CD8-positive, alpha-beta memory T cell (primary cell): ENCODE measurements around the gene TNFSF8. TPM values are rescaled to one million over a fixed set of nuclear protein-coding genes. Genes with fewer than 3 reads are reported as not detected.
A peak's percentile ranks its signal among the peaks of the same experiment; 100 is the strongest.

Experiments used
- CTCF ChIA-PET: fragments of 350-600 bp; sonication (Branson Sonifier 250); formaldehyde crosslinking; loops from one replicate; lab custom pipeline; 2021; ENCODE audit warnings: antibody characterized with exemption; lab: Charles Lee
- POLR2A ChIA-PET: fragments of 350-600 bp; sonication (Branson Sonifier 250); formaldehyde crosslinking; loops from one replicate; lab custom pipeline; 2021; ENCODE audit warnings: antibody characterized with exemption; lab: Charles Lee
- DNase-seq, 5 donors: peaks; one replicate each; pipeline versions ENCODE4 v3.0.0 to v3.0.0-alpha.2; 2020 to 2022; ENCODE audit warnings: mixed read lengths in 1 of 5
- H3K27ac ChIP-seq: one replicate; pipeline ENCODE4 v1.7.0; 2013; ENCODE audit warnings: low read depth, mild to moderate bottlenecking, low read length, moderate library complexity
- H3K27me3 ChIP-seq: 2 replicates; pipeline ENCODE4 v1.7.0; 2013; ENCODE audit warnings: low read length, mild to moderate bottlenecking; ENCODE audit not compliant: insufficient read depth, poor library complexity, severe bottlenecking
- H3K36me3 ChIP-seq: 2 replicates; pipeline ENCODE4 v1.7.0; 2013; ENCODE audit warnings: mild to moderate bottlenecking, low read length, moderate library complexity; ENCODE audit not compliant: insufficient read depth
- H3K4me1 ChIP-seq: 2 replicates; pipeline ENCODE4 v1.7.0; 2013; ENCODE audit warnings: mild to moderate bottlenecking, low read length, moderate library complexity; ENCODE audit not compliant: insufficient read depth
- H3K4me3 ChIP-seq: 2 replicates; pipeline ENCODE4 v1.7.0; 2013; ENCODE audit warnings: mild to moderate bottlenecking, low read length
- H3K9me3 ChIP-seq: 2 replicates; pipeline ENCODE4 v1.7.0; 2013; ENCODE audit warnings: mild to moderate bottlenecking, low read length
- H3K27ac Mint-ChIP-seq, 8 donors: one replicate each; pipeline ENCODE4 v1.8.0; 2020 to 2021; ENCODE audit warnings: mixed read lengths in 8 of 8, mild to moderate bottlenecking in 6 of 8, inconsistent platforms in 3 of 8, moderate library complexity in 3 of 8
- H3K27me3 Mint-ChIP-seq, 2 donors: one replicate each; pipeline ENCODE4 v1.8.0; 2020 to 2021; ENCODE audit warnings: mixed read lengths in 2 of 2, mild to moderate bottlenecking in 1 of 2, moderate library complexity in 1 of 2
- H3K36me3 Mint-ChIP-seq, 3 donors: one replicate each; pipeline ENCODE4 v1.8.0; 2020 to 2021; ENCODE audit warnings: mixed read lengths in 3 of 3, inconsistent platforms in 1 of 3, mild to moderate bottlenecking in 1 of 3
- H3K4me1 Mint-ChIP-seq, 3 donors: one replicate each; pipeline ENCODE4 v1.8.0; 2020 to 2021; ENCODE audit warnings: mixed read lengths in 3 of 3, inconsistent platforms in 1 of 3, mild to moderate bottlenecking in 1 of 3
- H3K4me3 Mint-ChIP-seq, 7 donors: one replicate each; pipeline ENCODE4 v1.8.0; 2020 to 2021; ENCODE audit warnings: mixed read lengths in 7 of 7, mild to moderate bottlenecking in 6 of 7, moderate library complexity in 4 of 7, inconsistent platforms in 2 of 7
- H3K9me3 Mint-ChIP-seq, 5 donors: one replicate each; pipeline ENCODE4 v1.8.0; 2020 to 2022; ENCODE audit warnings: mixed read lengths in 5 of 5, mild to moderate bottlenecking in 3 of 5, moderate library complexity in 2 of 5, inconsistent platforms in 1 of 5
- polyA plus RNA-seq: library from polyadenylated mRNA; unstranded; fragments of 300-500 nt; fragmentation: Illumina TruSeq; gene quantifications from one replicate; pipeline ENCODE4 v1.2.3, GENCODE V29; 2021
- total RNA-seq, 2 experiments: library from RNA; stranded (reverse); gene quantifications; one replicate each; pipeline ENCODE4 v1.2.3, GENCODE V29; 2021

TNFSF8 gene
- total and polyA plus RNA-seq, 3 experiments from 2014 or later = 72.6 to 83.6 (median 73.2) TPM

- Mint-ChIP-seq H3K36me3 (peaks cover 17 to 34% (median 33%) of the 10 kb centered on the region in 3 donors), H3K27ac (no peak overlapping the region), H3K4me3 (no peak overlapping the region), H3K9me3 (no peaks in the 10 kb centered on the region), H3K4me1 (peaks cover 0 to 25% (median 0%) of the 10 kb centered on the region in 3 donors), H3K27me3 (no peaks in the 10 kb centered on the region)
- ChIA-PET POLR2A (interaction anchor here (0.8 to 1.6 kb wide), 7 partner anchors 9 to 162 kb away, joined by 3 to 8 read pairs (median 5); no protein-coding TSS in a partner anchor), CTCF (interaction anchor here (0.9 to 4.0 kb wide), 16 partner anchors 8 to 217 kb away, joined by 3 to 18 read pairs (median 4); partner anchors contain the start of genes TEX48 and TNFSF8)
- H3K4me1 ChIP-seq = peaks cover 99% of the 10 kb centered on the region
- H3K4me3 ChIP-seq = peak overlapping the region; percentile 30
- H3K27me3 ChIP-seq = no peaks in the 10 kb centered on the region
- H3K27ac ChIP-seq = no peak overlapping the region
- DNase-seq = peak; percentile 54 to 89 (median 88)
- H3K36me3 ChIP-seq = peaks cover 17% of the 10 kb centered on the region
- H3K9me3 ChIP-seq = no peaks in the 10 kb centered on the region
Observed at GRCh38 chr9:114898741-114899140, 31.6 kb downstream of the TNFSF8 start.

- H3K4me3 ChIP-seq = no peak overlapping the region
- peaks cover 93% of the 10 kb centered on the region for H3K4me1 ChIP-seq
- Mint-ChIP-seq H3K9me3 (no peaks in the 10 kb centered on the region), H3K4me1 (peaks cover 0 to 33% (median 0%) of the 10 kb centered on the region in 3 donors), H3K27ac (no peak overlapping the region), H3K36me3 (peaks cover 4 to 23% (median 21%) of the 10 kb centered on the region in 3 donors), H3K27me3 (no peaks in the 10 kb centered on the region), H3K4me3 (no peak overlapping the region)
- H3K9me3 ChIP-seq = no peaks in the 10 kb centered on the region
- POLR2A ChIA-PET = no interaction called here
- no peak for DNase-seq
- no peak overlapping the region for H3K27ac ChIP-seq
- peaks cover 4% of the 10 kb centered on the region for H3K36me3 ChIP-seq
- H3K27me3 ChIP-seq = no peaks in the 10 kb centered on the region
- CTCF ChIA-PET = interaction anchor here (4.0 kb wide), 1 partner anchor 12 kb away, joined by 18 read pairs; no protein-coding TSS in a partner anchor
Observed at GRCh38 chr9:114897196-114897595, 33.2 kb downstream of the TNFSF8 start.

- Histone ChIP-seq H3K4me3 (no peak overlapping the region), H3K9me3 (no peaks in the 10 kb centered on the region), H3K36me3 (no peaks in the 10 kb centered on the region), H3K27ac (no peak overlapping the region), H3K4me1 (peaks cover 84% of the 10 kb centered on the region), H3K27me3 (no peaks in the 10 kb centered on the region)
- H3K4me3 Mint-ChIP-seq = no peak overlapping the region
- peak overlapping the region in 5 of 8 donors; percentile 25 to 72 (median 43) for H3K27ac Mint-ChIP-seq
- no peak for DNase-seq
- no peaks in the 10 kb centered on the region for H3K27me3 Mint-ChIP-seq
- H3K9me3 Mint-ChIP-seq = no peaks in the 10 kb centered on the region
- ChIA-PET POLR2A (no interaction called here), CTCF (interaction anchor here (1.2 kb wide), 1 partner anchor 11 kb away, joined by 5 read pairs; no protein-coding TSS in a partner anchor)
- H3K4me1 Mint-ChIP-seq = peaks cover 3 to 35% (median 3%) of the 10 kb centered on the region in 3 donors
- peaks cover 2 to 22% (median 12%) of the 10 kb centered on the region in 3 donors for H3K36me3 Mint-ChIP-seq
Observed at GRCh38 chr9:114896344-114896743, 34.0 kb downstream of the TNFSF8 start.

- POLR2A ChIA-PET = no interaction called here
- DNase-seq = no peak
- no peaks in the 10 kb centered on the region for H3K27me3 Mint-ChIP-seq
- H3K27me3 ChIP-seq = no peaks in the 10 kb centered on the region
- peak overlapping the region; percentile 9 to 89 (median 72) for H3K27ac Mint-ChIP-seq
- H3K9me3 Mint-ChIP-seq = peaks cover 0 to 4% (median 0%) of the 10 kb centered on the region in 5 donors
- H3K36me3 Mint-ChIP-seq = peaks cover 2 to 21% (median 8%) of the 10 kb centered on the region in 3 donors
- no peak overlapping the region for H3K4me3 ChIP-seq
- H3K4me3 Mint-ChIP-seq = peak overlapping the region in 4 of 7 donors; percentile 6 to 41 (median 18)
- CTCF ChIA-PET = interaction anchor here (1.2 kb wide), 1 partner anchor 11 kb away, joined by 5 read pairs; no protein-coding TSS in a partner anchor
- peaks cover 76% of the 10 kb centered on the region for H3K4me1 ChIP-seq
- H3K4me1 Mint-ChIP-seq = peaks cover 11 to 39% (median 11%) of the 10 kb centered on the region in 3 donors
- no peak overlapping the region for H3K27ac ChIP-seq
- H3K36me3 ChIP-seq = no peaks in the 10 kb centered on the region
- no peaks in the 10 kb centered on the region for H3K9me3 ChIP-seq
Observed at GRCh38 chr9:114895521-114895991, 34.8 kb downstream of the TNFSF8 start.

- Histone ChIP-seq H3K9me3 (no peaks in the 10 kb centered on the region), H3K4me3 (no peak overlapping the region), H3K4me1 (peaks cover 76% of the 10 kb centered on the region), H3K36me3 (no peaks in the 10 kb centered on the region), H3K27ac (no peak overlapping the region), H3K27me3 (no peaks in the 10 kb centered on the region)
- Mint-ChIP-seq H3K4me3 (peak overlapping the region in 5 of 7 donors; percentile 7 to 59 (median 37)), H3K36me3 (peaks cover 2 to 19% (median 3%) of the 10 kb centered on the region in 3 donors), H3K9me3 (peaks cover 0 to 4% (median 0%) of the 10 kb centered on the region in 5 donors), H3K4me1 (peaks cover 18 to 46% (median 18%) of the 10 kb centered on the region in 3 donors), H3K27me3 (no peaks in the 10 kb centered on the region), H3K27ac (peak overlapping the region; percentile 55 to 94 (median 80))
- ChIA-PET CTCF (interaction anchor here (0.9 to 1.2 kb wide), 2 partner anchors 12 to 156 kb away, joined by 3 to 5 read pairs; no protein-coding TSS in a partner anchor), POLR2A (no interaction called here)
- no peak for DNase-seq
Observed at GRCh38 chr9:114894609-114895433, 35.6 kb downstream of the TNFSF8 start.

GRCh38 chr9:114894206-114894605, 36.2 kb downstream of the TNFSF8 start:
- Mint-ChIP-seq H3K27ac (peak overlapping the region; percentile 55 to 94 (median 82)), H3K4me3 (peak overlapping the region in 4 of 7 donors; percentile 2 to 59 (median 34)), H3K27me3 (no peaks in the 10 kb centered on the region), H3K36me3 (peaks cover 2 to 19% (median 3%) of the 10 kb centered on the region in 3 donors), H3K4me1 (peaks cover 24 to 52% (median 25%) of the 10 kb centered on the region in 3 donors), H3K9me3 (peaks cover 0 to 4% (median 0%) of the 10 kb centered on the region in 5 donors)
- Histone ChIP-seq H3K36me3 (no peaks in the 10 kb centered on the region), H3K4me3 (no peak overlapping the region), H3K27ac (no peak overlapping the region), H3K27me3 (no peaks in the 10 kb centered on the region), H3K4me1 (peaks cover 76% of the 10 kb centered on the region), H3K9me3 (no peaks in the 10 kb centered on the region)
- ChIA-PET CTCF (no interaction called here), POLR2A (no interaction called here)
- DNase-seq = no peak

GRCh38 chr9:114893221-114894010, 37.0 kb downstream of the TNFSF8 start:
- Mint-ChIP-seq H3K4me3 (peak overlapping the region in 5 of 7 donors; percentile 2 to 61 (median 33)), H3K4me1 (peaks cover 32 to 60% (median 33%) of the 10 kb centered on the region in 3 donors), H3K27ac (peak overlapping the region in 7 of 8 donors; percentile 67 to 94 (median 81)), H3K36me3 (peaks cover 2 to 19% (median 3%) of the 10 kb centered on the region in 3 donors), H3K9me3 (peaks cover 0 to 4% (median 0%) of the 10 kb centered on the region in 5 donors), H3K27me3 (no peaks in the 10 kb centered on the region)
- H3K27ac ChIP-seq = no peak overlapping the region
- H3K4me3 ChIP-seq = no peak overlapping the region
- ChIA-PET POLR2A (no interaction called here), CTCF (interaction anchor here (1.3 kb wide), 1 partner anchor 36 kb away, joined by 3 read pairs; no protein-coding TSS in a partner anchor)
- H3K9me3 ChIP-seq = no peaks in the 10 kb centered on the region
- DNase-seq = no peak
- peaks cover 77% of the 10 kb centered on the region for H3K4me1 ChIP-seq
- H3K27me3 ChIP-seq = no peaks in the 10 kb centered on the region
- no peaks in the 10 kb centered on the region for H3K36me3 ChIP-seq
